GM12872 (cell line): ENCODE results near the gene ABAT.

ENCODE experiments used
- CTCF ChIP-seq: IDR thresholded peaks from 3 replicates; pipeline ENCODE4 v1.5.1; 2011; ENCODE audit warnings: low read depth, mild to moderate bottlenecking, low read length, moderate library complexity; ENCODE audit not compliant: insufficient read depth

ABAT gene

GRCh38 chr16:8785408-8785807, 111.0 kb downstream of the ABAT start:
- no peak for TF ChIP-seq CTCF

GRCh38 chr16:8788578-8789172, 114.3 kb downstream of the ABAT start:
- no peak for TF ChIP-seq CTCF

GRCh38 chr16:8795091-8795490, 120.7 kb downstream of the ABAT start:
- TF ChIP-seq CTCF: no peak

- TF ChIP-seq CTCF: no peak
These were observed 121.4 kb downstream of the ABAT start for GRCh38 chr16:8795818-8796217.

GRCh38 chr16:8796469-8797363, 122.3 kb downstream of the ABAT start:
- no peak for TF ChIP-seq CTCF

GRCh38 chr16:8797364-8798173, 123.2 kb downstream of the ABAT start, which contains the start of the genes PMM2 and TMEM186:
Gene PMM2, plus strand, starts transcription at chr16:8797839. Its CDS starts 44 bp downstream, at chr16:8797883.
Gene TMEM186, minus strand, starts transcription at chr16:8797639. Its CDS starts 25 bp downstream, at chr16:8797614.
- TF ChIP-seq CTCF: no peak

- no peak for TF ChIP-seq CTCF
These were observed 123.7 kb downstream of the ABAT start for GRCh38 chr16:8798174-8798527.
